Nephron (organoid): Measurements from ENCODE around the gene NOL4L.

Experiments
- H3K27ac Mint-ChIP-seq, 3 experiments: 2 replicates each; pipeline ENCODE4 v1.8.0; 2020; ENCODE audit warnings: mixed read lengths in 3 of 3, mild to moderate bottlenecking in 2 of 3, moderate library complexity in 1 of 3
- H3K27me3 Mint-ChIP-seq: 2 replicates; pipeline ENCODE4 v1.8.0; 2021; ENCODE audit warnings: low read depth, mild to moderate bottlenecking, moderate library complexity, mixed read lengths
- H3K36me3 Mint-ChIP-seq: 2 replicates; pipeline ENCODE4 v1.8.0; 2020; ENCODE audit warnings: low read depth, mixed read lengths
- H3K4me1 Mint-ChIP-seq: 2 replicates; pipeline ENCODE4 v1.8.0; 2020; ENCODE audit warnings: mixed read lengths
- H3K4me3 Mint-ChIP-seq, 3 experiments: 2 replicates each; pipeline ENCODE4 v1.8.0; 2020; ENCODE audit warnings: mild to moderate bottlenecking in 3 of 3, mixed read lengths in 3 of 3, moderate library complexity in 2 of 3
- H3K9me3 Mint-ChIP-seq: 2 replicates; pipeline ENCODE4 v1.8.0; 2020; ENCODE audit warnings: mixed read lengths
- CTCF ChIP-seq, 3 experiments: fragments of 200-600 bp; sonication (generic); IDR thresholded peaks; one replicate each; pipeline ENCODE4 v1.5.0; 2021; ENCODE audit warnings: antibody characterized with exemption in 3 of 3; ENCODE audit not compliant: unreplicated experiment in 3 of 3

Gene NOL4L

GRCh38 chr20:32575227-32575581 lies 9.9 kb downstream of the NOL4L start:
- no peak for TF ChIP-seq CTCF (IDR thresholded peaks at IDR 0.05; ENCODE audit: unreplicated experiment in 3 of 3)
- no peaks in the 10 kb centered on the region for H3K36me3 Mint-ChIP-seq
- peaks cover 30% of the 10 kb centered on the region for H3K4me1 Mint-ChIP-seq
- H3K9me3 Mint-ChIP-seq: no peaks in the 10 kb centered on the region
- no peak overlapping the region for H3K27ac Mint-ChIP-seq
- no peak overlapping the region for H3K4me3 Mint-ChIP-seq
- H3K27me3 Mint-ChIP-seq: no peaks in the 10 kb centered on the region

- Mint-ChIP-seq H3K4me1 (peaks cover 32% of the 10 kb centered on the region), H3K36me3 (no peaks in the 10 kb centered on the region), H3K4me3 (no peak overlapping the region), H3K9me3 (no peaks in the 10 kb centered on the region), H3K27me3 (no peaks in the 10 kb centered on the region), H3K27ac (peak overlapping the region in 1 of 3 experiments; percentile 17)
- no peak for TF ChIP-seq CTCF (IDR thresholded peaks at IDR 0.05; ENCODE audit: unreplicated experiment in 3 of 3)
Observed at GRCh38 chr20:32574296-32575226, 10.6 kb downstream of the NOL4L start.

GRCh38 chr20:32573167-32573851 lies 11.8 kb downstream of the NOL4L start:
- Mint-ChIP-seq H3K4me1 (peaks cover 33% of the 10 kb centered on the region), H3K36me3 (no peaks in the 10 kb centered on the region), H3K27me3 (no peaks in the 10 kb centered on the region), H3K9me3 (no peaks in the 10 kb centered on the region), H3K27ac (peak overlapping the region in 1 of 3 experiments; percentile 17), H3K4me3 (no peak overlapping the region)
- TF ChIP-seq CTCF (IDR thresholded peaks at IDR 0.05; ENCODE audit: unreplicated experiment in 3 of 3): no peak

- peaks cover 33% of the 10 kb centered on the region for H3K4me1 Mint-ChIP-seq
- peak overlapping the region in 1 of 3 experiments; percentile 82 for H3K27ac Mint-ChIP-seq
- H3K36me3 Mint-ChIP-seq: no peaks in the 10 kb centered on the region
- H3K27me3 Mint-ChIP-seq: no peaks in the 10 kb centered on the region
- no peak overlapping the region for H3K4me3 Mint-ChIP-seq
- TF ChIP-seq CTCF (IDR thresholded peaks at IDR 0.05; ENCODE audit: unreplicated experiment in 3 of 3): no peak
- H3K9me3 Mint-ChIP-seq: no peaks in the 10 kb centered on the region
Observed at GRCh38 chr20:32572271-32572968, 12.7 kb downstream of the NOL4L start.

- H3K4me1 Mint-ChIP-seq: peaks cover 33% of the 10 kb centered on the region
- no peaks in the 10 kb centered on the region for H3K9me3 Mint-ChIP-seq
- H3K4me3 Mint-ChIP-seq: no peak overlapping the region
- no peak for TF ChIP-seq CTCF (IDR thresholded peaks at IDR 0.05; ENCODE audit: unreplicated experiment in 3 of 3)
- H3K36me3 Mint-ChIP-seq: no peaks in the 10 kb centered on the region
- no peaks in the 10 kb centered on the region for H3K27me3 Mint-ChIP-seq
- peak overlapping the region in 2 of 3 experiments; percentile 15 to 82 for H3K27ac Mint-ChIP-seq
Observed at GRCh38 chr20:32571566-32571965, 13.6 kb downstream of the NOL4L start.
